IPS-20b (cell line): ENCODE results near the gene LPIN2.

ENCODE experiments used
- H3K27ac ChIP-seq: one replicate; pipeline ENCODE4 v1.5.1; 2013; ENCODE audit warnings: low read length
- H3K27me3 ChIP-seq: 2 replicates; pipeline ENCODE4 v1.6.1; 2013; ENCODE audit warnings: mild to moderate bottlenecking, low read length, inconsistent platforms; ENCODE audit not compliant: insufficient read depth
- H3K36me3 ChIP-seq: 2 replicates; pipeline ENCODE4 v1.6.1; 2013; ENCODE audit warnings: low read depth, mild to moderate bottlenecking, inconsistent platforms, low read length, moderate library complexity; ENCODE audit not compliant: insufficient read depth
- H3K4me1 ChIP-seq: 2 replicates; pipeline ENCODE4 v1.6.1; 2013; ENCODE audit warnings: mild to moderate bottlenecking, control low read depth, inconsistent platforms, low read length, moderate library complexity; ENCODE audit not compliant: insufficient read depth
- H3K4me3 ChIP-seq: 2 replicates; pipeline ENCODE4 v1.5.1; 2013; ENCODE audit warnings: mild to moderate bottlenecking, low read length, inconsistent platforms
- H3K9ac ChIP-seq: 2 replicates; pipeline ENCODE4 v1.6.1; 2013; ENCODE audit warnings: low read depth, mild to moderate bottlenecking, inconsistent platforms, low read length, moderate library complexity
- H3K9me3 ChIP-seq: 2 replicates; pipeline ENCODE4 v1.6.1; 2013; ENCODE audit warnings: mild to moderate bottlenecking, low read depth, low read length, inconsistent platforms; ENCODE audit not compliant: insufficient read depth

The LPIN2 gene

GRCh38 chr18:2976218-2977132 lies 36.5 kb downstream of the LPIN2 start:
- H3K27ac ChIP-seq, result no peak overlapping the region
- no peaks in the 10 kb centered on the region for H3K36me3 ChIP-seq
- peaks cover 13% of the 10 kb centered on the region; the same call in 1 of the 2 replicates for H3K4me1 ChIP-seq
- H3K9me3 ChIP-seq, result no peaks in the 10 kb centered on the region
- no peak overlapping the region for H3K9ac ChIP-seq
- no peaks in the 10 kb centered on the region for H3K27me3 ChIP-seq
- no peak overlapping the region for H3K4me3 ChIP-seq

GRCh38 chr18:2974731-2975130 lies 38.2 kb downstream of the LPIN2 start:
- Histone ChIP-seq H3K4me3 (no peak overlapping the region), H3K9me3 (no peaks in the 10 kb centered on the region), H3K36me3 (no peaks in the 10 kb centered on the region), H3K4me1 (no peaks in the 10 kb centered on the region; the same call in 1 of the 2 replicates), H3K27me3 (no peaks in the 10 kb centered on the region), H3K9ac (no peak overlapping the region), H3K27ac (no peak overlapping the region)

GRCh38 chr18:2971741-2972552 lies 41.0 kb downstream of the LPIN2 start:
- H3K36me3 ChIP-seq, result no peaks in the 10 kb centered on the region
- H3K9me3 ChIP-seq, result no peaks in the 10 kb centered on the region
- no peaks in the 10 kb centered on the region for H3K27me3 ChIP-seq
- H3K9ac ChIP-seq, result no peak overlapping the region
- no peak overlapping the region for H3K4me3 ChIP-seq
- H3K4me1 ChIP-seq, result peaks cover 14% of the 10 kb centered on the region; the same call in 1 of the 2 replicates
- H3K27ac ChIP-seq, result no peak overlapping the region

GRCh38 chr18:2970772-2971659 lies 41.9 kb downstream of the LPIN2 start:
- H3K4me1 ChIP-seq, result peaks cover 14% of the 10 kb centered on the region; the same call in 1 of the 2 replicates
- no peaks in the 10 kb centered on the region for H3K9me3 ChIP-seq
- H3K27ac ChIP-seq, result no peak overlapping the region
- no peak overlapping the region for H3K4me3 ChIP-seq
- H3K36me3 ChIP-seq, result no peaks in the 10 kb centered on the region
- H3K9ac ChIP-seq, result no peak overlapping the region
- no peaks in the 10 kb centered on the region for H3K27me3 ChIP-seq

- Histone ChIP-seq H3K4me1 (peaks cover 14% of the 10 kb centered on the region; the same call in 1 of the 2 replicates), H3K9me3 (no peaks in the 10 kb centered on the region), H3K27me3 (no peaks in the 10 kb centered on the region), H3K9ac (no peak overlapping the region), H3K4me3 (no peak overlapping the region), H3K36me3 (no peaks in the 10 kb centered on the region), H3K27ac (no peak overlapping the region)
Observed at GRCh38 chr18:2970344-2970743, 42.6 kb downstream of the LPIN2 start.

GRCh38 chr18:2969695-2970094 lies 43.2 kb downstream of the LPIN2 start:
- Histone ChIP-seq H3K9ac (no peak overlapping the region), H3K27me3 (no peaks in the 10 kb centered on the region), H3K36me3 (no peaks in the 10 kb centered on the region), H3K9me3 (no peaks in the 10 kb centered on the region), H3K4me1 (peaks cover 14% of the 10 kb centered on the region; the same call in 1 of the 2 replicates), H3K27ac (no peak overlapping the region), H3K4me3 (no peak overlapping the region)

GRCh38 chr18:2968606-2969005 lies 44.3 kb downstream of the LPIN2 start:
- no peaks in the 10 kb centered on the region for H3K27me3 ChIP-seq
- no peak overlapping the region for H3K27ac ChIP-seq

GRCh38 chr18:2967820-2968219 lies 45.1 kb downstream of the LPIN2 start:
- Histone ChIP-seq H3K9me3 (no peaks in the 10 kb centered on the region), H3K27me3 (no peaks in the 10 kb centered on the region), H3K4me1 (peaks cover 14% of the 10 kb centered on the region; the same call in 1 of the 2 replicates), H3K4me3 (no peak overlapping the region), H3K27ac (no peak overlapping the region), H3K36me3 (no peaks in the 10 kb centered on the region), H3K9ac (no peak overlapping the region)

More at GRCh38 chr18:2968606-2969005, 44.3 kb downstream of the LPIN2 start:
- H3K4me3 ChIP-seq, result no peak overlapping the region
- no peak overlapping the region for H3K9ac ChIP-seq
- no peaks in the 10 kb centered on the region for H3K36me3 ChIP-seq
- peaks cover 14% of the 10 kb centered on the region; the same call in 1 of the 2 replicates for H3K4me1 ChIP-seq
- no peaks in the 10 kb centered on the region for H3K9me3 ChIP-seq

GRCh38 chr18:2967357-2967756 lies 45.6 kb downstream of the LPIN2 start:
- Histone ChIP-seq H3K36me3 (no peaks in the 10 kb centered on the region), H3K9ac (no peak overlapping the region), H3K9me3 (no peaks in the 10 kb centered on the region), H3K27ac (no peak overlapping the region), H3K4me1 (peaks cover 14% of the 10 kb centered on the region; the same call in 1 of the 2 replicates), H3K4me3 (no peak overlapping the region), H3K27me3 (no peaks in the 10 kb centered on the region)

- Histone ChIP-seq H3K27ac (no peak overlapping the region), H3K27me3 (no peaks in the 10 kb centered on the region), H3K4me3 (no peak overlapping the region), H3K9ac (no peak overlapping the region), H3K36me3 (no peaks in the 10 kb centered on the region), H3K9me3 (no peaks in the 10 kb centered on the region), H3K4me1 (peaks cover 14% of the 10 kb centered on the region; the same call in 1 of the 2 replicates)
Observed at GRCh38 chr18:2966560-2966959, 46.4 kb downstream of the LPIN2 start.

GRCh38 chr18:2965797-2966196 lies 47.1 kb downstream of the LPIN2 start:
- H3K27me3 ChIP-seq, result no peaks in the 10 kb centered on the region
- no peak overlapping the region for H3K27ac ChIP-seq
- no peaks in the 10 kb centered on the region for H3K36me3 ChIP-seq
- peaks cover 14% of the 10 kb centered on the region; the same call in 1 of the 2 replicates for H3K4me1 ChIP-seq
- H3K4me3 ChIP-seq, result no peak overlapping the region
- H3K9me3 ChIP-seq, result no peaks in the 10 kb centered on the region
- no peak overlapping the region for H3K9ac ChIP-seq
